ENCODE data around the gene AKR1B1.
A peak's percentile ranks its signal among the peaks of the same experiment; 100 is the strongest.

DNA sequence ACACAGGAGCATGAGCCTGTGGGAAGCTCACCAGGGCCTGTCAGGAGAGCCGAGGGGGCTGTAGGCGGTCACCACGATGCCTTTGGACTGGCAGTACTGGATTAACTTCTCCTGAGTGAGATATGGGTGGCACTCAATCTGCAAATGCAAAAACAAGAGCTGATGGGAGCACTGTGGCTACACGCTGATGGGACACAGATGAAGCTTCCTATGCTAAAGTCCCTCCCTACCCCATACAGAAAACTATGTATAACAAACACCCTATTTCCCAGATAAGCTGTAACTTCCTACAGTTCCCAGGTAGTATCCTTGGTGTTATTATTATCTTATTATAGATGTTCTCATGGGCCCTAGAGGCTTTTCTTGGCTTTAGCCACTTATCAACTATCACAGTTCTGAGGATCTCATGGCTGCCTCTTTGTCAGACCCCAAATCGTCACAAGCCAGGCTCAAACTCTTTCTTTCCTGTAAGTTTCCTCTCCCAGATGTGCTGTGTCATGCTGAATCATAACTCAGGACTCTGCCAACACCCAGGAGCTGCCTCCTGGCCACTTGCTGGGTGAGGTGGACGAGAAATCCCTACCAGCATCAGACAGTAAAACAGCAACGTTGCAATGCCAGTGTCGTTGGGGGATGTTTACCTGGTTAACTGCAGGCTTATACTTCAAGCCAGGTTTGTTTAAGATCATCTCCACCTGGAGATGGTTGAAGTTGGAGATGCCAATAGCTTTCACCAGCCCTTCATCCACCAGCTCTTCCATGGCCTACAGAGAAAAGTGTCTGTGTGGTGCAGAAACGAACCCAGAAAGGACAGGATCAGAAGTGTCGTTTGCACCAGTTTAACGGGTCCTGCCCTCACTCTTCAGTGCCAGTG, 10.3 kb downstream of the AKR1B1 start:
- TF ChIP-seq BDP1 (IDR thresholded peaks at IDR 0.05; ENCODE audit: insufficient read depth, insufficient read length) (no peak), CHD1 (IDR thresholded peaks at IDR 0.05; ENCODE audit: low read length) (no peak), SP1 (CRISPR knock-in tag; IDR thresholded peaks at IDR 0.05) (no peak), NR3C1 (CRISPR knock-in tag; IDR thresholded peaks at IDR 0.05) (no peak), GATA2 (CRISPR knock-in tag; IDR thresholded peaks at IDR 0.05) (no peak), KLF16 (IDR thresholded peaks at IDR 0.05) (no peak), NONO (IDR thresholded peaks at IDR 0.05; ENCODE audit: low read depth in 2 of 2, low read length in 1 of 2) (no peak), CEBPB (tag; IDR thresholded peaks at IDR 0.05) (no peak), MAFF (IDR thresholded peaks at IDR 0.05; ENCODE audit: low read length) (peak; percentile 98), U2AF2 (optimal IDR thresholded peaks at IDR 0.05; ENCODE audit: low read depth, low read length) (no peak)
- TF ChIP-seq, protein P1, sequence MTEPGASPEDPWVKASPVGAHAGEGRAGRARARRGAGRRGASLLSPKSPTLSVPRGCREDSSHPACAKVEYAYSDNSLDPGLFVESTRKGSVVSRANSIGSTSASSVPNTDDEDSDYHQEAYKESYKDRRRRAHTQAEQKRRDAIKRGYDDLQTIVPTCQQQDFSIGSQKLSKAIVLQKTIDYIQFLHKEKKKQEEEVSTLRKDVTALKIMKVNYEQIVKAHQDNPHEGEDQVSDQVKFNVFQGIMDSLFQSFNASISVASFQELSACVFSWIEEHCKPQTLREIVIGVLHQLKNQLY (CRISPR knock-in tag; conservative IDR thresholded peaks at IDR 0.05) = no peak
